ENCODE data around the gene MILR1. TPM values are rescaled to one million over a fixed set of nuclear protein-coding genes. Genes with fewer than 3 reads are reported as not detected.
"Not testable (repeated sequence)": the region's sequence is repeated elsewhere in the genome, so short reads cannot be mapped to it uniquely, and the experiment has no call there.

MILR1 gene
- total RNA-seq, 1 donor from 2014 or later = 19.6 TPM

DNA sequence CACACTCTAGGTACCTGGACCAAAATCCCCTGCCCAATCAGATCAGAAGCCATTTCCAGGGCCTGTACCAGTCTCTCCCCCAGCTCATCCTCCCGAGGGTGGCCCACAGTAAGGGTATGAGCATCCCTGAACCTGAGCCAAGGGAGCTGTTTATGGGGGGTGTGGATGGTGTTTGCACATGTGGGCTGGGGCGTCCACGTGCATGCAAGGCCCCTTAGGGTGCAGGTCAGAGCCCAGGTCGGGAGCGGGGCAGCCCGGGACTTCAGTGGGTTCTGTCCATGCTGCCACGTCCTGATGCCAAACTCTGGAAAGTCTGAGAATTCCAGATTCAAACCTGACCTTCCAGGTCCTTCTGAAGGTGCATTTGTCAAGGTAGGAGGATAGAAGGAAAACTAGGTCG, 9.8 kb downstream of the MILR1 start:
- TF ChIP-seq, protein P1, sequence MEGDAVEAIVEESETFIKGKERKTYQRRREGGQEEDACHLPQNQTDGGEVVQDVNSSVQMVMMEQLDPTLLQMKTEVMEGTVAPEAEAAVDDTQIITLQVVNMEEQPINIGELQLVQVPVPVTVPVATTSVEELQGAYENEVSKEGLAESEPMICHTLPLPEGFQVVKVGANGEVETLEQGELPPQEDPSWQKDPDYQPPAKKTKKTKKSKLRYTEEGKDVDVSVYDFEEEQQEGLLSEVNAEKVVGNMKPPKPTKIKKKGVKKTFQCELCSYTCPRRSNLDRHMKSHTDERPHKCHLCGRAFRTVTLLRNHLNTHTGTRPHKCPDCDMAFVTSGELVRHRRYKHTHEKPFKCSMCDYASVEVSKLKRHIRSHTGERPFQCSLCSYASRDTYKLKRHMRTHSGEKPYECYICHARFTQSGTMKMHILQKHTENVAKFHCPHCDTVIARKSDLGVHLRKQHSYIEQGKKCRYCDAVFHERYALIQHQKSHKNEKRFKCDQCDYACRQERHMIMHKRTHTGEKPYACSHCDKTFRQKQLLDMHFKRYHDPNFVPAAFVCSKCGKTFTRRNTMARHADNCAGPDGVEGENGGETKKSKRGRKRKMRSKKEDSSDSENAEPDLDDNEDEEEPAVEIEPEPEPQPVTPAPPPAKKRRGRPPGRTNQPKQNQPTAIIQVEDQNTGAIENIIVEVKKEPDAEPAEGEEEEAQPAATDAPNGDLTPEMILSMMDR (IDR thresholded peaks at IDR 0.05) = no peak
- no peak overlapping the region for H3K27ac ChIP-seq
- H3K36me3 ChIP-seq = peaks cover 4% of the 10 kb centered on the region
- H3K27me3 ChIP-seq (ENCODE audit: low read depth) = no peaks in the 10 kb centered on the region
- DNase-seq (no peak), ATAC-seq (peak in 1 of 2 donors; percentile 18)
- H3K4me3 ChIP-seq = no peak overlapping the region
- H3K9me3 ChIP-seq = no peaks in the 10 kb centered on the region
- H3K4me1 ChIP-seq = peaks cover 16% of the 10 kb centered on the region
- intact Hi-C loops (cut with DNase I) = no loop called here

DNA sequence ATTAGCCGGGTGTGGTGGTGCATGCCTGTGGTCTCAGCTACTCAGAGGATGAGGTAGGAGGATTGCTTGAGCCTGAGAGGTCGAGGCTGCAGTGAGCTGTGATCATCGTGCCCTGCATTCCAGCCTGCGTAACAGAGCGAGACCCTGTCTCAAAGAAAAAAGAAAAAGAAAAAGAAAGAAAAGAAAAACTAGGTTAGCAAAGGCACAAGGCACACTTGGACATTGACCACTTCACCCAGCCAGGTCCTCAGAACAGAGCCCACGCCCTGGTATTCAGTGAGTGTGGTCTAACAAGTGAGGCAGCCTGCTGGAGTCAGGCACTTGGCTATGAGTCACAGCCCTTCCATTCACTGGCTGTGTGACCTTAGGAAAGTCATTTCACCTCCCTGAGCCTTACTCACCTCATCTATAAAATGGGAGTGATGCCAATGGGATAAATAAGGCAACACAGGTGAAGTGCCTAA, 10.4 kb downstream of the MILR1 start:
- Histone ChIP-seq H3K27me3 (ENCODE audit: low read depth) (no peaks in the 10 kb centered on the region), H3K4me3 (no peak overlapping the region), H3K9me3 (no peaks in the 10 kb centered on the region), H3K27ac (no peak overlapping the region), H3K4me1 (peaks cover 16% of the 10 kb centered on the region), H3K36me3 (peaks cover 4% of the 10 kb centered on the region)
- TF ChIP-seq, protein P1 (IDR thresholded peaks at IDR 0.05) = no peak
- intact Hi-C loops (cut with DNase I) = no loop called here
- DNase-seq (no peak), ATAC-seq (peak; percentile 54 to 72)

DNA sequence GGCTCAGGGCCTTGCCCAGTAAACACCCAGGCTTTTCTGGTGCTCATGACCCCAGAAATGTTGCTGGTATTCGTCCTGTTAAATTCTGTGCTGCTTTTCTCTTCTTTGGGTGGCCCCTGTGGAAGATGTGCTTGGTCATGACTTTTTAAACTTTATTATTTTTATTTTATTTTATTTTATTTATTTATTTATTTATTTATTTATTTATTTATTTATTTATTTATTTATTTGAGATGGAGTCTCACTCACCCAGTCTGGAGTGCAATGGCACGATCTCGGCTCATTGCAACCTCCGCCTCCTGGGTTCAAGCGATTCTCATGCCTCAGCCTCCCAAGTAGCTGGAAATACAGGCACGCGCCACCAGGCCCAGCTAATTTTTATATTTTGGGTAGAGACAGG, 10.9 kb downstream of the MILR1 start:
- ATAC-seq; H3K36me3 ChIP-seq; H3K27ac ChIP-seq; H3K27me3 ChIP-seq (ENCODE audit: low read depth); DNase-seq; H3K9me3 ChIP-seq; H3K4me3 ChIP-seq; intact Hi-C loops (cut with DNase I): not testable (repeated sequence)
- peaks cover 16% of the 10 kb centered on the region for H3K4me1 ChIP-seq

DNA sequence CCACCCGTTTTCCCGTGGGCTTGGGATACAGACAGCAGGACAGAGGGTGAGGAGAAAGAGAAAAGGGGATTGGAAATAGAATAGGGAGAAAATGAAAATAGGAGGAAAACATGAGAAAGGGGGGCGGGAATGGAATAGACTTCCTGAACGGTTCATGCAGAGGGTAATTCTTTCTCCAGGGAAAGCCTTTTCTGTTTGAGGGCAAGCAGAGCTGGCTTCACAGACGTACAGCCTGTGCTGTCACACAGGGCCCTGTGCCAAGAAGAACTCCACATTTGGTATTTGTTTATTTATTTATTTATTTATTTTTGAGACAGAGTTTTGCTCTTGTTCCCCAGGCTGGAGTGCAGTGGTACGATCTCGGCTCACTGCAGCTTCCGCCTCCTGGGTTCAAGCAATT, 12.0 kb downstream of the MILR1 start:
- Histone ChIP-seq H3K36me3 (peaks cover 6% of the 10 kb centered on the region), H3K9me3 (no peaks in the 10 kb centered on the region), H3K27ac (no peak overlapping the region), H3K4me1 (peaks cover 14% of the 10 kb centered on the region), H3K27me3 (ENCODE audit: low read depth) (no peaks in the 10 kb centered on the region), H3K4me3 (no peak overlapping the region)
- ATAC-seq (no peak), DNase-seq (no peak)
- TF ChIP-seq, protein P1 (IDR thresholded peaks at IDR 0.05) = no peak
- intact Hi-C loops (cut with DNase I) = no loop called here

DNA sequence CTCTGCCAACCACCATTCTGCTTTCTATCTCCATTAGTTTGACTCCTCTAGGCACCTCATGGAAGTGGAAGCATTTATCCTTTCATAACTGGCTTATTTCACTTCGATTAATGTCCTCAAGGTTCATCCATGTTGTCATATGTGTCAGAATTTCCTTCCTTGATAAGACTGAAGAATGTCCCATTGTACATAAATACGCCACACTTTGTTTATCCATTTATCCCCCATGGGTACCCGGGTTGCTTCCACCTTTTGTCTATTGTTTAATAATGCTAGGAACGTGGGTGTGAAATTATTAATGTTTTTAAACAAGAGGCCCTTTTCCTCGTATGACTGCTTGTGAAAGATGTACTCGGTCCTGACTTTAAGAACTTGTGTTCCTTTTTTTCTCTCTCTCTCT, 12.9 kb downstream of the MILR1 start:
- Histone ChIP-seq H3K4me3 (no peak overlapping the region), H3K27me3 (ENCODE audit: low read depth) (no peaks in the 10 kb centered on the region), H3K4me1 (peaks cover 6% of the 10 kb centered on the region), H3K36me3 (peaks cover 14% of the 10 kb centered on the region), H3K27ac (no peak overlapping the region), H3K9me3 (no peaks in the 10 kb centered on the region)
- DNase-seq = no peak
- intact Hi-C loops (cut with DNase I) = no loop called here
- ATAC-seq = no peak
- TF ChIP-seq, protein P1 (IDR thresholded peaks at IDR 0.05) = no peak

DNA sequence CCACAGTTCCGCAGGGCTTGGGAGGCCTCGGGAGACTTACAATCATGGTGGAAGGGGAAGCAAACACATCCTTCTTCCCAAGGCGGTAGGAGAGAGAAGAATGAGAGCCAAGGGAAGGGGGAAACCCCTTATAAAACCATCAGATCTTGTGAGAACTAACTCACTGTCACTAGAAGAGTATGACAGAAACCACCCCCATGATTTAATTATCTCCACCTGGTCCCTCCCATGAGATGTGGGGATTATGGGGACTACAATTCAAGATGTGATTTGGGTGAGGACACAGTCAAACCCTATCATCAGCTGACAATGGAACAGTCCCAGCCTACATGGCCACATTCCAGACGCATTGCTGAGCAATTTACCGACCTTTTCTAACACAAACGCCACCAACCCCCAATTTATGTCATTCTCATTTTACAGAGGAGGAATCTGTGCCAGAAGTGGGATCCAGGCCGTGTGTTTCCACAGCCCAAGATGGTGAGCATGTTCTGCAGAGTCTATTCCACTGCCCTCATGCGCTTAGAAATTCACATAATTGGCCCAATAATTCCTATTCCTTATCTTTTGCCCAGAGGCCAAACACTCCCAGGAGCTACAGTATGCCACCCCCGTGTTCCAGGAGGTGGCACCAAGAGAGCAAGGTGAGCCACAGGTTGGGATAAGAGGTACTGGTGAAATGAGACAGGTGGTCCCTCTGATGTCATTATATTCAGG, 17.3 kb downstream of the MILR1 start:
- intact Hi-C loops (cut with DNase I) = no loop called here
- ATAC-seq (no peak), DNase-seq (no peak)
- H3K36me3 ChIP-seq = peaks cover 48% of the 10 kb centered on the region
- H3K4me1 ChIP-seq = no peaks in the 10 kb centered on the region
- no peak overlapping the region for H3K4me3 ChIP-seq
- no peaks in the 10 kb centered on the region for H3K27me3 ChIP-seq (ENCODE audit: low read depth)
- no peak overlapping the region for H3K27ac ChIP-seq
- H3K9me3 ChIP-seq = no peaks in the 10 kb centered on the region
- TF ChIP-seq, protein P1 (IDR thresholded peaks at IDR 0.05) = no peak

DNA sequence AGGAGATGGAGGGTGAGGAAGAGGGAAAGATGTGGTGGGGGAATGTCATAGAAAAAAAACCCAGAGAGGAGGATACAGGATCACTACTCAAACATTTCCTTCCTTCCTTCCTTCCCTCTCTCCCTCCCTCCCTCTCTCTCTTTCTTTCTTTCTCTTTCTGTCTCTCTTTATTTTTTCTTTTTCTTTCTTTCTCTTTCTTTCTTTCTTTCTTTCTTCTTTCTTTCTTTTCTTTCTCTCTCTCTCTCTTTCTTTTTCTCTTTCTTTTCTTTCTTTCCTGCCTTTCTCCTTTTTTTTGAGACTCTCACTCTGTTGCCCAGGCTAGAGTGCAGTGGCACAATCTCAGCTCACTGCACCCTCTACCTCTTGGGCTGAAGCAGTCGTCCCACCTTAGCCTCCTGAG, 17.9 kb downstream of the MILR1 start:
- H3K4me1 ChIP-seq; H3K27ac ChIP-seq; DNase-seq; ATAC-seq; H3K27me3 ChIP-seq (ENCODE audit: low read depth); H3K9me3 ChIP-seq; H3K4me3 ChIP-seq; intact Hi-C loops (cut with DNase I): not testable (repeated sequence)
- peaks cover 48% of the 10 kb centered on the region for H3K36me3 ChIP-seq
